GM19099 (cell line): ENCODE data around the gene RAB38.

ENCODE experiments used
- POLR2A ChIP-seq: IDR thresholded peaks from 3 replicates; pipeline ENCODE4 v1.6.1; 2011; ENCODE audit warnings: low read depth; ENCODE audit not compliant: insufficient read length; ENCODE audit errors: extremely low read depth

Gene RAB38

GRCh38 chr11:88179971-88180629, 4.9 kb upstream of the RAB38 start:
- TF ChIP-seq POLR2A, result no peak

- no peak for TF ChIP-seq POLR2A
Measured at GRCh38 chr11:88179141-88179540, 3.9 kb upstream of the RAB38 start.

- no peak for TF ChIP-seq POLR2A
Measured at GRCh38 chr11:88178191-88178590, 2.9 kb upstream of the RAB38 start.

- no peak for TF ChIP-seq POLR2A
Measured at GRCh38 chr11:88175569-88176075, 379 bp upstream of the RAB38 start.

GRCh38 chr11:88173956-88174355, 1.3 kb downstream of the RAB38 start:
- TF ChIP-seq POLR2A, result no peak

- no peak for TF ChIP-seq POLR2A
Measured at GRCh38 chr11:88171982-88172381, 3.3 kb downstream of the RAB38 start.

GRCh38 chr11:88170673-88171072, 4.6 kb downstream of the RAB38 start:
- no peak for TF ChIP-seq POLR2A

- TF ChIP-seq POLR2A, result no peak
Measured at GRCh38 chr11:88169881-88170280, 5.4 kb downstream of the RAB38 start.

GRCh38 chr11:88169471-88169870, 5.8 kb downstream of the RAB38 start:
- no peak for TF ChIP-seq POLR2A

GRCh38 chr11:88167853-88168252, 7.4 kb downstream of the RAB38 start:
- no peak for TF ChIP-seq POLR2A

- TF ChIP-seq POLR2A, result no peak
Measured at GRCh38 chr11:88164806-88165585, 10.2 kb downstream of the RAB38 start.

GRCh38 chr11:88164320-88164719, 10.9 kb downstream of the RAB38 start:
- TF ChIP-seq POLR2A, result no peak

GRCh38 chr11:88158081-88158480, 17.2 kb downstream of the RAB38 start:
- no peak for TF ChIP-seq POLR2A

GRCh38 chr11:88157370-88157769, 17.9 kb downstream of the RAB38 start:
- no peak for TF ChIP-seq POLR2A

- TF ChIP-seq POLR2A, result no peak
Measured at GRCh38 chr11:88152381-88152780, 22.9 kb downstream of the RAB38 start.

GRCh38 chr11:88151709-88152265, 23.5 kb downstream of the RAB38 start:
- TF ChIP-seq POLR2A, result no peak
